ENCODE data around the gene MYOZ3.

DNA sequence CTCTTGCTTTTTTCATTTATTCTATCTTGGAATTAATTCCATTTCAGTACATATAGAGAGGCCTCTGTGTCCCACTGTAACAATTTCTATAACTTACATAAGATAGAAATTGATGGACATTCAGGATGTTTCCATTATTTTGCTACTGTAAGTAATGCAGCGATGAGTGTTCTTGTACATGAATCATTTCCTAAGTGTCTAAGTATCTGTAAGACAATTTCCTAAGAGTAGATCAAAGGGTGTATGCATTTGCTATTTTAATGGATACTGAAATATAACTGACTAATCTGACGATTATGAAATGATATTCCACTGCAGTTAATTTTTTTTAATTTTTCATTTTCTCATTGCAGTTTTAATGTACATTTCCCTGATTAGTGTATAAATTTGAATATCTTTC lies 62.8 kb downstream of the MYOZ3 start:
- TF ChIP-seq, protein P1, sequence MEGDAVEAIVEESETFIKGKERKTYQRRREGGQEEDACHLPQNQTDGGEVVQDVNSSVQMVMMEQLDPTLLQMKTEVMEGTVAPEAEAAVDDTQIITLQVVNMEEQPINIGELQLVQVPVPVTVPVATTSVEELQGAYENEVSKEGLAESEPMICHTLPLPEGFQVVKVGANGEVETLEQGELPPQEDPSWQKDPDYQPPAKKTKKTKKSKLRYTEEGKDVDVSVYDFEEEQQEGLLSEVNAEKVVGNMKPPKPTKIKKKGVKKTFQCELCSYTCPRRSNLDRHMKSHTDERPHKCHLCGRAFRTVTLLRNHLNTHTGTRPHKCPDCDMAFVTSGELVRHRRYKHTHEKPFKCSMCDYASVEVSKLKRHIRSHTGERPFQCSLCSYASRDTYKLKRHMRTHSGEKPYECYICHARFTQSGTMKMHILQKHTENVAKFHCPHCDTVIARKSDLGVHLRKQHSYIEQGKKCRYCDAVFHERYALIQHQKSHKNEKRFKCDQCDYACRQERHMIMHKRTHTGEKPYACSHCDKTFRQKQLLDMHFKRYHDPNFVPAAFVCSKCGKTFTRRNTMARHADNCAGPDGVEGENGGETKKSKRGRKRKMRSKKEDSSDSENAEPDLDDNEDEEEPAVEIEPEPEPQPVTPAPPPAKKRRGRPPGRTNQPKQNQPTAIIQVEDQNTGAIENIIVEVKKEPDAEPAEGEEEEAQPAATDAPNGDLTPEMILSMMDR (IDR thresholded peaks at IDR 0.05 in 8 of 11, conservative IDR thresholded peaks at IDR 0.05 in 3 of 11), result no peak
- TF ChIP-seq POLR2A (IDR thresholded peaks at IDR 0.05), result no peak

Measured in spleen (tissue), 7 donors.